GM12892 (cell line): Measurements from ENCODE around the gene DPP6.

Experiments used
- POLR2A ChIP-seq: IDR thresholded peaks from 2 replicates; pipeline ENCODE4 v1.6.1; 2011; ENCODE audit warnings: low read depth, low read length, control low read depth
- POLR2AphosphoS5 ChIP-seq: IDR thresholded peaks from 2 replicates; pipeline ENCODE4 v1.6.1; 2011; ENCODE audit warnings: low read depth, low read length, control low read depth

DNA sequence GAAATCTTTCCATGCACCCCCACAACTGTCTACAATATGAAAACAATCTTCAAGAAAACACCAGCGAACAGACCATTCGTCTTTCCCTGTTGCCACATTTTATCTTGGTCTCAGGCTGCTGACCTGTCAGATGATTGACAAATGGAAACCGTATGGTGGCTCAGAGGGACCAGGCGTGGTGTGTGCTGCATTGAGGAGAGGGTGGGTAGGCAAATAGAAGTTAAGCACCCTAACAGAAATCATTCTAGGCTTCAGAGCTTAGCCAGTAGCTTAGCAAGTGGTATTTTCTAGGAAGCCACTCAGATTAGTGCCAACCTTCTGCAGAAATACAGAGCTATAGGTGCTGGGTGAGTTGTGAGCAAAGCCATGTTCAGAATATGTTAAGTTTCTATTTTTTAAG lies 114.9 kb downstream of the DPP6 start:
- TF ChIP-seq POLR2A (no peak), POLR2AphosphoS5 (no peak)
